Measurements from ENCODE around the gene RBM38. TPM values are rescaled to one million over a fixed set of nuclear protein-coding genes. Genes with fewer than 3 reads are reported as not detected.

Gene RBM38
- total and polyA plus RNA-seq, 10 of the 15 experiments (the other 5 are each of a cell fraction or from before 2014, with no cell fraction given), result 0.32 to 118 (median 25.2) TPM

GRCh38 chr20:57437672-57438330 lies 46.6 kb downstream of the RBM38 start:
- Histone ChIP-seq H3K27me3 (replicated peaks in 1 of 2; ENCODE audit: control insufficient read depth in 2 of 2, insufficient read depth in 2 of 2, low read length in 1 of 2) (no peaks in the 10 kb centered on the region), H3K4me2 (ENCODE audit: control insufficient read depth, insufficient read depth) (no peak overlapping the region), H2AFZ (ENCODE audit: control insufficient read depth, low read depth, low read length) (no peak overlapping the region), H3K4me3 (no peak overlapping the region), H3K27ac (ENCODE audit: control insufficient read depth, insufficient read depth) (no peak overlapping the region), H3K9ac (ENCODE audit: control insufficient read depth, insufficient read depth, low read length) (no peak overlapping the region), H3K4me1 (ENCODE audit: control insufficient read depth, insufficient read depth, low read length) (peaks cover 27% of the 10 kb centered on the region), H3K79me2 (ENCODE audit: control insufficient read depth, insufficient read depth, low read length) (no peaks in the 10 kb centered on the region), H3K9me3 (replicated peaks; ENCODE audit: control insufficient read depth, insufficient read depth, low read length) (no peaks in the 10 kb centered on the region; the same call in 2 of the 3 replicates), H4K20me1 (ENCODE audit: control insufficient read depth, insufficient read depth) (no peaks in the 10 kb centered on the region), H3K36me3 (ENCODE audit: control insufficient read depth in 2 of 2, insufficient read depth in 2 of 2, low read length in 1 of 2) (no peaks in the 10 kb centered on the region)
- ATAC-seq (no peak), DNase-seq (ENCODE audit: low read depth, low spot score) (no peak), FAIRE-seq (no peak)
- TF ChIP-seq MTA2 (IDR thresholded peaks at IDR 0.05; ENCODE audit: low read depth), result no peak
- TF ChIP-seq PML (IDR thresholded peaks at IDR 0.05; ENCODE audit: low read length), result no peak
- no peak for TF ChIP-seq ZNF207 (IDR thresholded peaks at IDR 0.05; ENCODE audit: borderline replicate concordance)
- TF ChIP-seq JUNB (IDR thresholded peaks at IDR 0.05), result no peak
- ChIA-PET RAD21 (ENCODE audit: unreplicated experiment) (no interaction called here), SMC1A (ENCODE audit: uncharacterized antibody, unreplicated experiment) (interaction anchor here (0.9 to 1.5 kb wide), 2 partner anchors 32 to 36 kb away, joined by 3 to 6 read pairs; no protein-coding TSS in a partner anchor), POLR2A (interaction anchor here (1.5 kb wide), 1 partner anchor 32 kb away, joined by 3 read pairs; no protein-coding TSS in a partner anchor), CTCF (interaction anchor here (1.0 kb wide), 1 partner anchor 58 kb away, joined by 4 read pairs; no protein-coding TSS in a partner anchor)
- BruUV-seq (replicated peaks), result no TSS peak
- intact Hi-C loops (cut with micrococcal nuclease; ENCODE audit: unreplicated experiment) (no loop called here), in situ Hi-C loops (cut with MboI) (no loop called here)
- 74% methylated on average over 18 of the region's 18 CpGs for WGBS (ENCODE audit: insufficient coverage, insufficient replicate concordance, low lambda C conversion rate, missing lambda C conversion rate)

- no peak for FAIRE-seq
- Histone ChIP-seq H3K4me2 (ENCODE audit: control insufficient read depth, insufficient read depth) (no peak overlapping the region), H3K9me3 (replicated peaks; ENCODE audit: control insufficient read depth, insufficient read depth, low read length) (no peaks in the 10 kb centered on the region; the same call in 2 of the 3 replicates), H2AFZ (ENCODE audit: control insufficient read depth, low read depth, low read length) (no peak overlapping the region), H3K27me3 (replicated peaks in 1 of 2; ENCODE audit: control insufficient read depth in 2 of 2, insufficient read depth in 2 of 2, low read length in 1 of 2) (no peaks in the 10 kb centered on the region), H3K9ac (ENCODE audit: control insufficient read depth, insufficient read depth, low read length) (no peak overlapping the region), H4K20me1 (ENCODE audit: control insufficient read depth, insufficient read depth) (no peaks in the 10 kb centered on the region), H3K79me2 (ENCODE audit: control insufficient read depth, insufficient read depth, low read length) (no peaks in the 10 kb centered on the region), H3K27ac (ENCODE audit: control insufficient read depth, insufficient read depth) (no peak overlapping the region), H3K4me1 (ENCODE audit: control insufficient read depth, insufficient read depth, low read length) (peaks cover 19% of the 10 kb centered on the region), H3K36me3 (ENCODE audit: control insufficient read depth in 2 of 2, insufficient read depth in 2 of 2, low read length in 1 of 2) (no peaks in the 10 kb centered on the region), H3K4me3 (no peak overlapping the region)
- ChIA-PET CTCF (interaction anchor here (0.8 to 1.0 kb wide), 2 partner anchors 12 to 57 kb away, joined by 3 to 4 read pairs; no protein-coding TSS in a partner anchor), SMC1A (ENCODE audit: uncharacterized antibody, unreplicated experiment) (interaction anchor here (0.9 to 1.5 kb wide), 2 partner anchors 32 to 35 kb away, joined by 3 to 6 read pairs; no protein-coding TSS in a partner anchor), RAD21 (ENCODE audit: unreplicated experiment) (no interaction called here), POLR2A (no interaction called here)
- no peak for ATAC-seq
- in situ Hi-C loops (cut with MboI), result no loop called here
- no peak for DNase-seq (ENCODE audit: low read depth, low spot score)
- WGBS (ENCODE audit: insufficient coverage, insufficient replicate concordance, low lambda C conversion rate, missing lambda C conversion rate), result 65% methylated on average over 5 of the region's 5 CpGs
- intact Hi-C loops (cut with micrococcal nuclease; ENCODE audit: unreplicated experiment), result no loop called here
- BruUV-seq (replicated peaks), result no TSS peak
- no peak for TF ChIP-seq ZBTB4 (CRISPR knock-in tag; IDR thresholded peaks at IDR 0.05)
- TF ChIP-seq ZBTB11 (CRISPR knock-in tag; IDR thresholded peaks at IDR 0.05), result no peak
- no peak for TF ChIP-seq RELA (IDR thresholded peaks at IDR 0.05; ENCODE audit: borderline replicate concordance, partially characterized antibody)
- TF ChIP-seq SIN3A (IDR thresholded peaks at IDR 0.05; ENCODE audit: low read depth, low read length), result no peak
- no peak for TF ChIP-seq NR2C2 (IDR thresholded peaks at IDR 0.05; ENCODE audit: borderline replicate concordance, control insufficient read depth, insufficient read length, low read depth)
- no peak for TF ChIP-seq TCF12 (IDR thresholded peaks at IDR 0.05; ENCODE audit: low read depth, low read length)
Observed at GRCh38 chr20:57438552-57438951, 47.4 kb downstream of the RBM38 start.

Measured in GM12878 (cell line).